MCF 10A (cell line): ENCODE results near the gene PEX14. TPM values are rescaled to one million over a fixed set of nuclear protein-coding genes. Genes with fewer than 3 reads are reported as not detected.

Experiments
- BruUV-seq: library from RNA; stranded (reverse); fragments of 400-500 nt; replicated peaks from 2 replicates; lab custom pipeline; 2021; lab: Mats Ljungman, UMichigan
- CTCF ChIA-PET: fragments of 300-600 bp; sonication (Branson Sonifier 250); formaldehyde crosslinking; extraction: SDS; loops from one replicate; lab custom pipeline; 2021; ENCODE audit warnings: antibody characterized with exemption, inconsistent platforms; lab: Yijun Ruan, JAX
- POLR2A ChIA-PET: fragments of 300-600, 350-650 bp; sonication (Branson Sonifier 250); formaldehyde crosslinking; extraction: SDS; loops from one replicate; lab custom pipeline; 2020; ENCODE audit warnings: antibody characterized with exemption, inconsistent platforms; lab: Yijun Ruan, JAX
- DNase-seq: peaks from one replicate; pipeline ENCODE4 v3.0.0-alpha.2; 2018; ENCODE audit not compliant: unreplicated experiment
- H3K27ac Mint-ChIP-seq: one replicate; pipeline ENCODE4 v1.8.0; 2022; ENCODE audit warnings: mild to moderate bottlenecking, low read depth, mixed read lengths; ENCODE audit not compliant: unreplicated experiment
- H3K27me3 Mint-ChIP-seq: one replicate; pipeline ENCODE4 v1.8.0; 2022; ENCODE audit warnings: mixed read lengths; ENCODE audit not compliant: insufficient read depth, unreplicated experiment
- H3K36me3 Mint-ChIP-seq: one replicate; pipeline ENCODE4 v1.8.0; 2022; ENCODE audit warnings: mild to moderate bottlenecking, moderate library complexity, mixed read lengths; ENCODE audit not compliant: insufficient read depth, unreplicated experiment
- H3K4me1 Mint-ChIP-seq: one replicate; pipeline ENCODE4 v1.8.0; 2022; ENCODE audit warnings: mixed read lengths; ENCODE audit not compliant: insufficient read depth, unreplicated experiment
- H3K4me3 Mint-ChIP-seq: one replicate; pipeline ENCODE4 v1.8.0; 2022; ENCODE audit warnings: mild to moderate bottlenecking, moderate library complexity, mixed read lengths; ENCODE audit not compliant: unreplicated experiment
- H3K9me3 Mint-ChIP-seq: one replicate; pipeline ENCODE4 v1.8.0; 2022; ENCODE audit warnings: mixed read lengths; ENCODE audit not compliant: unreplicated experiment
- CTCF ChIP-seq: fragments of 200-600 bp; IDR thresholded peaks from one replicate; pipeline ENCODE4 v1.8.0; 2022; ENCODE audit warnings: antibody characterized with exemption, mild to moderate bottlenecking; ENCODE audit not compliant: unreplicated experiment
- intact Hi-C: fragments of 100-400 bp; cut with micrococcal nuclease; formaldehyde crosslinking; loops from 2 replicates; pipeline ENCODE4 v1.14.1; 2022
- total RNA-seq: library from RNA; stranded (reverse); gene quantifications from 2 replicates; pipeline ENCODE4 v1.2.3, GENCODE V29; 2022

The PEX14 gene
- total RNA-seq, 1 experiment from 2014 or later, result 22.2 TPM

- no TSS peak for BruUV-seq
- Mint-ChIP-seq H3K36me3 (peaks cover 5% of the 10 kb centered on the region), H3K4me3 (no peak overlapping the region), H3K4me1 (peaks cover 14% of the 10 kb centered on the region), H3K27ac (no peak overlapping the region), H3K9me3 (no peaks in the 10 kb centered on the region), H3K27me3 (no peaks in the 10 kb centered on the region)
- CTCF ChIA-PET, result no interaction called here
- DNase-seq, result peak; percentile 6
- TF ChIP-seq CTCF, result no peak
- POLR2A ChIA-PET, result interaction anchor here (0.6 to 0.9 kb wide), 2 partner anchors 16 to 621 kb away, joined by 3 read pairs; no protein-coding TSS in a partner anchor
- intact Hi-C loops, result loop anchor here (5.0 kb wide), 1 partner anchor 128 kb away; no protein-coding TSS in a partner anchor
Measured at GRCh38 chr1:10639775-10640578, 165.2 kb downstream of the PEX14 start.

- Mint-ChIP-seq H3K4me1 (peaks cover 5% of the 10 kb centered on the region), H3K9me3 (no peaks in the 10 kb centered on the region), H3K4me3 (no peak overlapping the region), H3K27ac (no peak overlapping the region), H3K36me3 (peaks cover 5% of the 10 kb centered on the region), H3K27me3 (no peaks in the 10 kb centered on the region)
- BruUV-seq, result no TSS peak
- ChIA-PET POLR2A (no interaction called here), CTCF (interaction anchor here (0.7 kb wide), 1 partner anchor 211 kb away, joined by 4 read pairs; no protein-coding TSS in a partner anchor)
- intact Hi-C loops, result no loop called here
- no peak for TF ChIP-seq CTCF
- DNase-seq, result no peak
Measured at GRCh38 chr1:10640843-10641553, 166.2 kb downstream of the PEX14 start.

- Mint-ChIP-seq H3K4me3 (no peak overlapping the region), H3K36me3 (peaks cover 5% of the 10 kb centered on the region), H3K27me3 (no peaks in the 10 kb centered on the region), H3K4me1 (peaks cover 5% of the 10 kb centered on the region), H3K27ac (no peak overlapping the region), H3K9me3 (no peaks in the 10 kb centered on the region)
- no peak for DNase-seq
- CTCF ChIA-PET, result no interaction called here
- no peak for TF ChIP-seq CTCF
- intact Hi-C loops, result no loop called here
- POLR2A ChIA-PET, result no interaction called here
- BruUV-seq, result no TSS peak
Measured at GRCh38 chr1:10641976-10642375, 167.2 kb downstream of the PEX14 start.
